ENCODE data around the gene TANGO6. TPM values are rescaled to one million over a fixed set of nuclear protein-coding genes. Genes with fewer than 3 reads are reported as not detected.
"Not testable (repeated sequence)": the region's sequence is repeated elsewhere in the genome, so short reads cannot be mapped to it uniquely, and the experiment has no call there.

TANGO6 gene
- polyA plus RNA-seq, 3 donors = 5.9 to 8.8 (median 7.0) TPM

DNA sequence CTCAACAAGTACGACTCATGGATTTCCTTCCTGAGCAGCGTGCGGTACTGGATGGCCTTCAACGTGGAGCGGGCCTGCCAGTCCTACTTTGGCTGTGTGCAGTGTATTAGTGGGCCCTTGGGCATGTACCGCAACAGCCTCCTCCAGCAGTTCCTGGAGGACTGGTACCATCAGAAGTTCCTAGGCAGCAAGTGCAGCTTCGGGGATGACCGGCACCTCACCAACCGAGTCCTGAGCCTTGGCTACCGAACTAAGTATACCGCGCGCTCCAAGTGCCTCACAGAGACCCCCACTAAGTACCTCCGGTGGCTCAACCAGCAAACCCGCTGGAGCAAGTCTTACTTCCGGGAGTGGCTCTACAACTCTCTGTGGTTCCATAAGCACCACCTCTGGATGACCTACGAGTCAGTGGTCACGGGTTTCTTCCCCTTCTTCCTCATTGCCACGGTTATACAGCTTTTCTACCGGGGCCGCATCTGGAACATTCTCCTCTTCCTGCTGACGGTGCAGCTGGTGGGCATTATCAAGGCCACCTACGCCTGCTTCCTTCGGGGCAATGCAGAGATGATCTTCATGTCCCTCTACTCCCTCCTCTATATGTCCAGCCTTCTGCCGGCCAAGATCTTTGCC lies 271.1 kb downstream of the TANGO6 start:
- DNase-seq (ENCODE audit: low read depth in 3 of 3, low spot score in 2 of 3) = no peak

DNA sequence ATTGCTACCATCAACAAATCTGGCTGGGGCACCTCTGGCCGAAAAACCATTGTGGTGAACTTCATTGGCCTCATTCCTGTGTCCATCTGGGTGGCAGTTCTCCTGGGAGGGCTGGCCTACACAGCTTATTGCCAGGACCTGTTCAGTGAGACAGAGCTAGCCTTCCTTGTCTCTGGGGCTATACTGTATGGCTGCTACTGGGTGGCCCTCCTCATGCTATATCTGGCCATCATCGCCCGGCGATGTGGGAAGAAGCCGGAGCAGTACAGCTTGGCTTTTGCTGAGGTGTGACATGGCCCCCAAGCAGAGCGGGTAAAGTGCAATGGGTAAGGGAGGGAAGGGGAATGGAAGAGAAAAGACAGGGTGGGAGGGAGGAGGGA lies 271.6 kb downstream of the TANGO6 start:
- DNase-seq (ENCODE audit: low read depth in 3 of 3, low spot score in 2 of 3) = no peak

GRCh38 chr16:69115361-69115760 lies 272.0 kb downstream of the TANGO6 start:
- no peak for DNase-seq (ENCODE audit: low read depth in 3 of 3, low spot score in 2 of 3)

DNA sequence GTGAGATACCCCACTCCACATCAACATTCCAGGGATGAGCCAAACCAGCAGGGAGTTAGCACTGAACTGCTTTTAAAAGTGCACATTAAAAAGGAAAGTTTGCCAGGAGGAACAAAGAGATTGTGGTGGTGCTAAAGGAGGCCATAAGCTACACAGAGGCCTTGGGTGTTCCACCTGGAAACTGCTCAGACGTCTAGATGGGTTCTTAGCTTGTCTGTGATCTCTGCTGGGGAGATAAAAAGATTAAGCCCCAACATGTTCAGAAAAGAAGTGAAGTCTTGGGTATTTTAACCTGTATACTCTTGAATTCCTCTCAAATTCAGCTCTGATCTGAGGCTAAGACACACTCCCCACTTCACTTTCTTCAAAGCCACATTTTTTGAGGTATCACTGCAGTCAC lies 272.5 kb downstream of the TANGO6 start:
- no peak for DNase-seq (ENCODE audit: low read depth in 3 of 3, low spot score in 2 of 3)

- DNase-seq (ENCODE audit: low read depth in 3 of 3, low spot score in 2 of 3) = no peak
These were observed 273.0 kb downstream of the TANGO6 start for GRCh38 chr16:69116256-69116875.

DNA sequence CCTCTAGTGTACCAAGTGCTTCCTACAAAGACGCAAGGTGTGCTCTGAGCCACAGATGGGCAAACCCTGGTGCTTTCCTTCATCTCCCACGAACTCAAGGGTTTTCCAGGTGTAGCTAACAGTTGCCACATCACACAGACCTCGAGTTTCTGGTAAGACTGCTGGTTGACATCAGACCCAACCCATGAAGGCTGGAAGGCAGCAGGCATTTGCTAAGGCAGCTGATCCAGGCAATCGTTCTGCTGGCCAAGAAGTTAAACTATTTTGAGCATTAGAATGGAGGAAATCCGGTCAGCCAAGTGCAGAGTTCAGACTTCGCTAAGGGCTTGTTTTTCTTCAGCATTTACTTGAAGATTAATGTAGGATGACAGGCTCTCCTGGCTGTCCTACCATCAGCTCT lies 273.6 kb downstream of the TANGO6 start:
- DNase-seq (ENCODE audit: low read depth in 3 of 3, low spot score in 2 of 3) = no peak

- DNase-seq (ENCODE audit: low read depth in 3 of 3, low spot score in 2 of 3) = no peak
These were observed 275.1 kb downstream of the TANGO6 start for GRCh38 chr16:69118468-69118867.

GRCh38 chr16:69118994-69119393 lies 275.7 kb downstream of the TANGO6 start:
- DNase-seq (ENCODE audit: low read depth in 3 of 3, low spot score in 2 of 3) = no peak

DNA sequence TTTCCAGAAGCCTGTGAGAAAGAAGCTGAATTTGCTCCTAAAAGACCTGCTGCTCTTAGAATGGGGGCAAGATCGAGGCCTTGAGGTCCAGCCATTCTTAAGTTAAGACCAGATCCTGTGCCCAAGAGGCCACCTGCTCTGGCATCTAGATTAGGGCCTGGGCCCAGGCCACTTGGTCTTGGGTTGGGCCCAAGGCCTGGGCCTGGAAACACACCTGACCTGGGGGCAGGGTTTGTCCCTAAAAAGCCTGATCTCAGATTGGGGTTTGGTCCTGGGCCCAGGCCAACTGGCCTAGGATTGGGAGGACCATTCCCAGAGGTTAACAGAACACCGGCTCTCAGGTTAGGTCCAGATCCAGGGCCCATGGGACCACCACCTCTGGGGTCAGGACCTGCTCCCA lies 276.2 kb downstream of the TANGO6 start:
- DNase-seq (ENCODE audit: low read depth in 3 of 3, low spot score in 2 of 3) = no peak

DNA sequence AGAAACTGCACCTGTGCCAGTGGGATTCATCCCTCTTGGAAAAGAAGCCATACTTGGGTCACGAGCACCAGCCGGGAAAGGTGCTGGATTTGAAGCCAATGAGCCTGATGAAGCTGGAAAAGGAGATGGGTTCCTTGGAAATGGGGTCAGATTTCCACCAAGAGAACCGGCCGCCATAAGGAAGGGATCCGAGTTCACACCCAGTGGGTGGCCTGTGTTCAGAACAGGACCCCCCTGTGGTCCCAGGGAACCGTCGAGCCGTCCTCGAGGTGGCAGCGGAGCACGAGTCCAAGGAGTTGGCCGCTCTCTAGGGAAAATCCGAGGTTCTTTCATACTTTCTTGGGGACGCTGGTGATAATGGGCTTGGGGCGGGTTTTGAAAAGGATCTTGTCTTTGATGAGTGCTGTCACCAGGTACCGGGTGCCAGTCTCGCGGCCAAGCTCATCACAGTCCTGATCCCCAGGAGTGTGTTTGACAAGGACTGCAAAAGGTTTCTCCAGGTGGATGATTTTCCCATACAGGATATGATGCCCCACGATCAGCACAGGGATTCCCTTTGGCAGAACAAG lies 276.8 kb downstream of the TANGO6 start:
- DNase-seq (ENCODE audit: low read depth in 3 of 3, low spot score in 2 of 3) = no peak

- DNase-seq (ENCODE audit: low read depth in 3 of 3, low spot score in 2 of 3) = no peak
These were observed 280.6 kb downstream of the TANGO6 start for GRCh38 chr16:69123910-69124309.

DNA sequence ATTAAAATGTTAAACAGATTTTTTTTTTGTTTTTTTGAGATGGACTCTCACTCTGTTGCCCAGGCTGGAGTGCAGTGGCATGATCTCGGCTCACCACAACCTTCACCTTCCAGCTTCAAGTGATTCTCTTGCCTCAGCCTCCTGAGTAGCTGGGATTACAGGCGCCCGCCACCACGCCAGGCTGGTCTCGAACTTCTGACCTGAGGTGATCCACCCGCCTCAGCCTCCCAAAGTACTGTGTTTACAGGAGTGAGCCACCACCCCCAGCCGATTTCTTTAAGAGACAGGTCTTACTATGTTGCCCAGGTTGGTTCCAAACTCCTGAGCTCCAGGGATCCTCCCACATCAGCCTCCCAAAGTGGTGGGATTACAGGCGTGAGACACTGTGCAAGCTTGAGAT lies 281.1 kb downstream of the TANGO6 start:
- DNase-seq (ENCODE audit: low read depth in 3 of 3, low spot score in 2 of 3) = not testable (repeated sequence)

GRCh38 chr16:69124961-69125360 lies 281.6 kb downstream of the TANGO6 start:
- DNase-seq (ENCODE audit: low read depth in 3 of 3, low spot score in 2 of 3) = not testable (repeated sequence)

GRCh38 chr16:69126221-69126620 lies 282.9 kb downstream of the TANGO6 start:
- no peak for DNase-seq (ENCODE audit: low read depth in 3 of 3, low spot score in 2 of 3)

DNA sequence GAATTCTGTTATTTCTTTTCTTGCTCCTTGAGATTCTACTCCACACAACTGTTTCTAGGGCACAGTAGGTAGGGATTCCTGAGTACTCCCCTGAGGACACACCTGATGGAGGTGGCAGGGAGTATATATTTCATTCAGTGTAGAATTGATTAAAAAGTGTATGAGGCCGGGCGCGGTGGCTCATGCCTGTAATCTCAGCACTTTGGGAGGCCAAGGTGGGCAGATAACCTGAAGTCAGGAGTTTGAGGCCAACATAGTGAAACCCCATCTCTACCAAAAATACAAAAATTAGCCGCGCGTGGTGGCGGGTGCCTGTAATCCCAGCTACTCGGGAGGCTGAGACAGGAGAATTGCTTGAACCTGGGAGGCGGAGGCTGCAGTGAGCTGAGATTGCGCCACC lies 283.5 kb downstream of the TANGO6 start:
- not testable (repeated sequence) for DNase-seq (ENCODE audit: low read depth in 3 of 3, low spot score in 2 of 3)

DNA sequence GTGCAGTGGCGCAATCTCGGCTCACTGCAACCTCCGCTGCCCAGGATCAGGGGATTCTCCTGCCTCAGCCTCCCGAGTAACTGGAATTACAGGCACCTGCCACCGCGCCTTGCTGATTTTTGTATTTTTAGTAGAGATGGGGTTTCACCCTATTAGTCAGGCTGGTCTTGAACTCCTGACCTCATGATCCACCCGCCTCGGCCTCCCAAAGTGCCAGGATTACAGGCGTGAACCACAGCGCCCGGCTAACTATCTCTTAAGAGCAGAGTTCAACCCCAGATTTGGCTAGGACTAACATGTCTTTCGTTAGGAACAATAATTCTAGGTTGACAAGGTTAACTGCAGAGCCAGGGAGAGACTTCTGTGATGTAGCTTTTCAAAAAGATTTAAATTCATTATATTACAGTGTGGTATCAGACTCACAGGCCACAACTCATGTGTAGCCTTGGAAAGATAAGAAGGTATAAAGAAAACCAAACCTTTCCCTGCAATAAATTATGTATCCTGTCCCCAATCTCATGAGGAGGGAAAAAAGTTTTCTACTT lies 284.7 kb downstream of the TANGO6 start:
- no peak for DNase-seq (ENCODE audit: low read depth in 3 of 3, low spot score in 2 of 3)

GRCh38 chr16:69130461-69130860 lies 287.1 kb downstream of the TANGO6 start:
- DNase-seq (ENCODE audit: low read depth in 3 of 3, low spot score in 2 of 3) = no peak

GRCh38 chr16:69131167-69131838 lies 288.0 kb downstream of the TANGO6 start:
- DNase-seq (ENCODE audit: low read depth in 3 of 3, low spot score in 2 of 3) = no peak

DNA sequence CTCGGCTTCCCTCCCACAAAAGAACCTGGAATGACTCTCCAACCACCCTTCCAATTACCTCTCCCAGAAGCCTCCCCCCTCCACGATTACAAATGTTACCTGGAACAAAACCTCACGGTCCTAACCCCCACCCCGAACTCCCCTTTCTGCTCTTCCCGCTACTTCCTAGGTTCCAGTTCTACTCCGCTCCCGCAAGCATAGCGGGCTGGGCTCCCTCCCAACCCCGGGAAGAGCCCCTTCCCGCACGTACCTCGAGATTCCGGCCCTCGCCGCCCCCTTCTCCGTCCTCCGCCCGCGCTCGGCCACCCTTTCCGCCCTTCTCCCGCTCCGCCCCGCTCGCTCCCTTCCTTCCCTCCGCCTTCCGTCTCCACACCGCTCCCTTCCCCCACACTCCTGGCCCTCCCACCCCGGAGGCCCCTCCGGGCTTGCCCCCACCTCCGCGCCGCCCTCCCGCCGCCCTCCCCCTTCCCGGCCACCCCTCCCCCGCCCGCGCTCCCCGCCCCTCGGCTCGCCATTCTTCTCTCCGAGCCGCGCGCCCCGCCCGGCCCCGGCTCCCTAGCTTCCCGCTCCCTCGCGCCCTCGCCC lies 288.6 kb downstream of the TANGO6 start:
- DNase-seq (ENCODE audit: low read depth in 3 of 3, low spot score in 2 of 3) = peak in 2 of 3 donors; percentile 63 to 71

GRCh38 chr16:69132424-69133252 lies 289.3 kb downstream of the TANGO6 start, which contains the start of the genes CHTF8 and UTP4:
Gene CHTF8 (minus strand): TSS chr16:69132588. CDS start chr16:69121458, 11,130 bp downstream.
Gene UTP4 (plus strand): TSS chr16:69132649. CDS start chr16:69133460, 811 bp downstream.
- DNase-seq (ENCODE audit: low read depth in 3 of 3, low spot score in 2 of 3) = peak in 1 of 3 donors; percentile 67

Measured in right renal cortex interstitium (tissue), 3 donors.